Embryonic facial prominence (tissue), 1 donor: ENCODE results near the gene MICAL3.

ENCODE experiments used
- DNase-seq: peaks from one replicate; pipeline ENCODE4 v3.0.0-alpha.2; 2016; ENCODE audit errors: extremely low spot score

MICAL3 gene

DNA sequence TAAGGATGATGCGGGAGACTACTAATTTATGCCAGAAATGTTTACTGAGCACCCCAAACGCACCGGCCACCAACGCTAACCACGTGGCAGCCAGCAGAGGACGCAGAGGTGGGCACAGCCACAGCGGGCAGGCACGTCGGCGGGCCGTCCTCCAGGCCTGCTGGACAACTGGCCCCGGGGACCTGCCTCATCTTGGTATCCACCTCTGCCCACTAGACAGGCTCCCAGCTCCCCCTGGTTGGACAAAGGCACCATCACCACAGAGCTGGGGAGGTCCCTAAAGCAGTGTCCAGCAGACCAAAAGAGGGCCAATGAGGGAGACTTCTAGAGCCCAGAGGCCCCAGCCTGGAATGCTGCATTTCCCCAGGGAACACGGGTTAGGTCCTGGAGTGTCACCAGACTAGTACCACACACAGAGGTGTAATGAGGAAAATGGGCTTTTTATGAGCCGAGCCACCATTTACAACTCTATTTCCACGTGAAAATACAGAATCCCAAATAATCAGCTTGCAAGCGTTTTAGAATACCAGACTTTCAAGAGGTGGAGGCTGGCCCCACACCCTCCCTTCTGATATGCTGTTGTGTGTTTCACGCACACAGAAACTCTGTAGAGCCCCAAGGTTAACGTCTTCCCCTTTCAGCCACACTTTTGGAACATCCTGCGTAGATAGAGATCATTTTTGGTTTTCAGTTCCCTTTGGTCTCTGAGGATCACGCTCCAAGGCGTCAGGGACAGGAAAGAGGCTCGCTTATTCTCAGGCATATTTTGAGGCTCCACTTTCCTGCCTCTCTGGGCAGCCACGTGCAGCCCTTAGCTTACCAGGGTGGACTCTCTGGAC is 226.4 kb downstream of the MICAL3 start:
- no peak for DNase-seq

DNA sequence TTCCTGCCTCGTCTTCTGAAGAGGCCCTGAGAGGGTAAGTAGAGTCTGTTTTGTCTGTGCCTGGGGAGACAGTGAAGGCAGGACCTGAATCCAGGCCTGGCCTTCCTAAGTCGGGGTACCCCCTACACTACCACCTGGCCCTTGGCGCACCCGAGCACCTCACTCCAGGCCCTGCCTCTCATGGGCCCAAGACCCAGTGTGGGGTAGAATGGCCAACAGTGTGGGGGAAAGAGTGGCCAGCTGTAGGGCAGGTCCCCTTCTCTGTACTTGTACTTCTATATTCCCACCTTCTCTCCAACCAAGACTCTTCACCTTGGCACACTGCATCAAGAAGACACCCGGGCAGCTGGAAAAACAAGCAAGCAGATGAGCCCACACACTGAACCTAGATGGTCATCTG is 227.7 kb downstream of the MICAL3 start:
- no peak for DNase-seq

DNA sequence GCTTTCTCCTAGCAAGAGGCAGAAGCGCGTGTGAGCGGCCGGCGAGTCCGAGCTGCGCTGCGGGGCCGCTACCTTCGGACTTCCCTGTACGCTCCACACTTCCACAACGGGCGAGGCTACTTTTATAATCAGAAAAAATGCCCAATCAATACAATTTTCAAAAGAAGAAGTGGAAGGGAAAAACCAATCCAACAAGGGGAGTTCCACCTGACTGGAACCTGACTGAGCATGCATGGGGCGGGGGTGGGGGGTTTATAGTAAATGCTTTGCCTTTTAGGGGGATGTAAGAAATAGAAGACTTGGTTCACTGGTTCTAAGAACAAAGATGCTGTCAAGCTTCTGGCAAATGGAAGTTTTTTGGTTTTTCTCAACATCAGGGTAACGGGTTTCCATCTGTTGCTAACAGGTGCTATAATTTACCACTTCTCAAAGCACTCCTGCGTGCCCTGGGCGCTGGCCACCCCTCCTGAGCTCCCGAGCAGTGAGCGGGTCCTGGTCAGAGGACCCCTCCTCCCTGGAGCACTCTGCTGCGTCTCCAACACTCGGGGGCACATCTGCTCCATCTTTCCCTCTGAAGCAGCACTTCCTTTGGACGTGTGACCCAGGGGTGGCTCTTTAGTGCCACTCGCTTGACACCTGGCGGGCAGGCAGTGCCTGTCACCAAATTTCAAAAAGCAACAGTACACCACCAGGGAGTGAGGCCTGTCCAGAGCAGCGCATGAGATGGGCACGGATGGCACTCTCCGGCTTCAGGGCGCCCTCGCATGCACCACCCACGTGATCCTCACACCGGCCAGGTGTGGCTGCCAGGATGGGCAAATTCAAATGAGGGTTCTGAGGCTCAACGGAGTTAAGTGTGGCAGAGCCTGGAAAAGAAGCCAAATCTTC is 228.5 kb downstream of the MICAL3 start:
- DNase-seq = no peak

DNA sequence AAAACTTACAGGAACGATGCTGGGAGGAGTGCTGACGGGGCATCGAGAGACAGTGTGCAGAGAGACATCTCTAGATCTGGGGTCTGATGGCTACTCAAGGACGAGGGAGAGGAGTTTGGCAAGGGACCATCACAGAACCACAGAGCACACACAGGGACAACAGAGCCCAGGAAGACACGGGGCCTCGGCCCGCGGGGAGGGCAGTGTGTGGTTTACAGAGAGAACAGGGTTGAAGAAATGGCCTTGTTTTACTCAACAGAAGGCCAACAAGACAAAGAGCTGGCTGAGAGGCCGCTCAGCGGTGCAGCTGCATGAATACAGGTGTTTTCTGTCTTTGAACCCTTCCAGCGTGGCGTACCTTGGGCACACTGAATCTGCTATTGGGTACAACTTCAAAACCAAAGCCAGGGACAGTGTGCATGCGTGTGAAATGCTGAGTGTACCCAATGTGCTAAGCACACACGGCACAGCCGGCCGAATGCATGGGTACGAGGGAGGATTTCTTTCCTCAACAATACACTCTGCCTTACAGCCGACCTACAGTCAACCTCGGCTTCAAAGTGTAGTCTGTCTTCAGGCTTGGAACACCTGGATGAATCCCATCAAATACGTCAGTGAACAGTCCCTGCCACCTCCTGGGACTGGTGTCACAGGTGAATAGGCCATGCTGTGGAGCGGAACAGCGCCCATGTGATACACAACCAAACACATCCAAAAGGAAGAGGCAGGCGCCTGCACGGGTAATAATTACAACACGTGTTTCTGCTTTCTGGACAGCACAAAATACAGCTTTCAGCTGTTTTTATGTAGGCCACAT is 229.4 kb downstream of the MICAL3 start:
- DNase-seq = no peak

DNA sequence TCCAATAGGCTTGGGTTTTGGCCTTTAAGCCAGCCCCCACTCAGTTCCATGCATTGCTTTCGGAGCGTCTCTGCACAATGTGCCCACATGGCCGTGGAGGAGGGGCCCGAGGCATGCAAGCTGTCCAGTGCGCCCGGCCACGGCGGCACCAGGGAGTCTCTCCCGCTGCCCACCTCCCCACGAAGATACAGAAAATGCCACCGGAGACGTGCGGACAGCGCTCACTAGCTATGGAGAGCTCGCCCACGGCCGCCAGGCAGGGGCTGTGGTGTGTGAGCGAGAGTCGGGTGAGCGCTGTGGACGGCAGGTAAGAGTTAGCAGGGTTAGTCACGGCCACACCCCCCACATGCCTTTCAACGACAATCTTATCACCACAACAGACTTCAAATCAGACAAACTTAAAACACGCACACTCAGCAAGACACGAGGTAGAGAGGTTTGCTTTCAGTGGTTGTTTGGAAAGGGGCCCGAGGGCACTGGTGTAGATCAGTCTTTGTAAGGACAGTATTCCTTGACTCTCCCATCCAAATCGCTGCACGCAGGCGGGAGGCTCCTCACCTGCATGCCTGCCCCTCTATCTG is 231.4 kb downstream of the MICAL3 start:
- no peak for DNase-seq

DNA sequence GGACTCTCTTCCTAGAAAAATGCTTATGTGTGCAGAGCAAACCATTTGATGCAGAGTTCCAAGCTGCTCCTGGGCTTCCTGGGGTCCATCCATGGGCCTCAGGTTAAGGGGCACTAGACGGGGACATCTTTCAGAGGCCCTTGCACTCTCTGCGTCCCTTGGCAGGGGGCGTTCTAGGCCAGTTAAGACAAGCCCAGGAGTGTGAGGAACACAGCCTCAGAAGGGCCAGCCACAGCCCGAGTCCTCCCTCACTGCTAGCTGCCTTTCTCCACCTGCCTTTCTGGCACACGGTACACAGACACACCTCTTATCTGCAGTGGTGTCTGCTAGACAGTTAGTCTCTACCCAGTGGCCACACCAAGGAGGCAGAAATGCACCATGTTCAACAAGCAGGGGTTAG is 232.1 kb downstream of the MICAL3 start:
- no peak for DNase-seq

DNA sequence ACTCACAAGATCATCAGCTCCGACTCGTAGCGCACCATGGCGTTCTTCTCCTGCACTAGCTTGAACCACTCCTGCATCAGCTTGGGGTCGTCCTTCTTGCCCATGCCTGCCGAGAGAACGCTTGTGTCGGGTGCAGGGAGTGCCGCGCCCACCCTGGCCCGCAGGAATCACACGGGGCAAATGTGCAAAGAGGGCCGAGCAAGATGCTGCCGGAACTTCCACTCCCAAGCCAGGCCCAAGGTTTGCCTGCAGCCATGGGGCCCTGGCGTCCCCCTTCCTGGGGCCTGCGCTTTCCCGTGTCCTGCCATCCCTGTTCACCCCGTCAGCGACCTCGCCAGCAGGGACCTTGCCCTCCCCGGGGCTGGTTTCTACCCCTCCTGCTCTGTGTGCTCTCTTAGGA is 233.2 kb downstream of the MICAL3 start:
- no peak for DNase-seq

DNA sequence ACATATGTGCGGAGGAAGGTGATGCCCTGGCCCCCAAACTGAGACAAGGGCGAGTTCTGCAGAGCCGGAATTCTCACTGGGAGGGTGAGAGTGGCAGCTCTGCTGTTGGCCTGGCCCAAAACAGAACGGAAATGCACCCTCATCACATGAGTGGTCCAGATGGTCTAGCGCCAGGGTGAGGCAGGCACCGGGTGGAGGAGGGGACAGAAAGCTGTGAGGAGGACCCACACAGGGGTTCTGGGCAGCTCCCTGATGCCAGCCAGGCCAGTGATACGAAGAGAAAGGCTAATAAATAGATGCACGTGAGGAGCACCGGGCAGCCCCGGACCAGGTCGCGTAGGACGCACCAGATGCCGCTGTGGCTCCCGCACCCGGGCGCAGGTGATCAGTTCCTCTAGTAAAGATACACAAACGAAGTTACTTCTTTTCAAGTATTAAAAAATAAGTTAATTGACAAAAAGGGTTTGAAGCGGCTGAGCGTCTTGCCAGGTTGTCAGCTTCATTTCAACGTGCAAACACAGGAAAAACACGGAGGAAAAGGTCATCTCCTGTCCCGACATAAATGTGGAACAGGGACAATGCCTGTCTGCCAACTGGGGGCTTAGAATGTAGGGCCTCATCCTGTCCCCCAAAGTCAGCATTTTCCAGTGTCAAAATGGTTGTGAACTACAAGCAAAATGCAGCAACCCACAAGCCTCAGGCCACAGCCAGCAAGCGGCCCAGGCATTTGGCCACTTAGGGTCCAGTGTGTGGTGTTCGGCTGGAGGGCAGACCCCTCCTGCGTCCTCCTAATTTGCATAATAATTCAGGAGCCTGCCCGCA is 234.8 kb downstream of the MICAL3 start:
- DNase-seq = no peak

DNA sequence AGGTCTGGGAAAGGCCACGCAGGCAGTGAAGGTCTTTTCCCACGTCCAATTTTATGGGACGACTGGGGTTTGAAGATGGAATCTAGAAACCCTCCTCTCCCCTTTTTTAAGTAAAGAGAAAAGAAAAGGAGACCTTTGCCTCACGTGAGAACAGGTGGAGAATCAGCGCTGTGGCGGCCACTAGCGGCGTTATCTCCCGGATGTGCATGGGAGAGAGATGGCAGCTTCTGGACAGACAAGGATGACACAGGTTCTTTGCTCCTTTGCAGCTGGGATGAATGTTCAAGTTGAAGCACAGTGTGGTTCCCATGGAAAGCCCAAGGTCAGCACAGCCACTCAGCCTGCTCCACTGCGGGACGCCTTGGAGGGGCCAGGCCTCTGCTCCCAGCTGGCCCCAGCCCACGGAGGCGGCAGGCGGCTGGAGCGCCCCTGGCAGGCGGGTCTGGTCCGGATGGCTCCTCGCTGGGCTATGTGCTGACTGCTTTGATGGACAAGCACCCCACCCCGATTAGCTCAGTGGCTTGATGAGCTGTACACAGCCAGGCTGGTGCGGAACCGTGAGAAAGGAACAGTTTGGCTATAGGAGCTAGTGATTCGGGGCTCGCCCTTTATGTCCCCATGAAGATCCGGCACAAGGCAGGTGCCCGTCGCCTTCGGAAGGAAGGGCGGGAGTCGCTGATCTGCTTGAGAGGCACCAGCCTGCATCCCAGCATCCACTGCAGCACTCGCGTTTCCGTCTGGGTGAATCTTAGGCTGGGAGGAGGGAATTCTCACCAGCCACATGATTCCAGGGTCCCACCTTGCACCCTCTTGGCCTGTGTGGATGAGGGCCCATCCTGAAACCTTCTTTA is 235.6 kb downstream of the MICAL3 start:
- no peak for DNase-seq

DNA sequence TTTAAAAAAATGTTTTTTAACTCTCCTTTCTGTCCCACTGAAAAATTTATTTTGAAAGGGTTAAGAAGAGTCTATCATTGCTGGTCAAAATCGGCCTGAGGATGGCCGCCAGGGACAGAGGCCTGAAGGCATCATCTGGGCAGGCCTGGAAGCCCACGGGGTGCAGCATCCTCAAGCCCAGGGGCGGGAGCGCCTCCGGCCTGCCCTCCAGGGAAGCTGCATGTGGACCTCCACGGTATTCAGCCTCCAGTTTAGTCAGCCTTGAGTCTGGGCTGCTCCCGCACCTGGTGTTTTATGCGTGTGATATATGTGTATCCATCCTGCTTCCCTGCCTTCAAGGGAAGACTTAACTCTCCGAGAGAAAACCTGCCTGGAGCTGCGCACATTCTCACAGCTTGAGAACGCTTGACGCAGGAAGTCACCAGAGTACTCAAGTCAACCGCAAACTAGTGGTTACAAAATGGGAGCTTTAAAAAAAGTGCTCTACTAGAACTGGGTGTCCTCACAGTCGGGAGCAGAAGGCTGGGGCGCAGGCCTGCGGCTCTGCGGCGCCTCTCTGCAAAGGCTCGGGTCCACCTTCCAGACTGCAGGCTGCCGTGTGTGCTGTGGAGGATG is 236.5 kb downstream of the MICAL3 start:
- no peak for DNase-seq

DNA sequence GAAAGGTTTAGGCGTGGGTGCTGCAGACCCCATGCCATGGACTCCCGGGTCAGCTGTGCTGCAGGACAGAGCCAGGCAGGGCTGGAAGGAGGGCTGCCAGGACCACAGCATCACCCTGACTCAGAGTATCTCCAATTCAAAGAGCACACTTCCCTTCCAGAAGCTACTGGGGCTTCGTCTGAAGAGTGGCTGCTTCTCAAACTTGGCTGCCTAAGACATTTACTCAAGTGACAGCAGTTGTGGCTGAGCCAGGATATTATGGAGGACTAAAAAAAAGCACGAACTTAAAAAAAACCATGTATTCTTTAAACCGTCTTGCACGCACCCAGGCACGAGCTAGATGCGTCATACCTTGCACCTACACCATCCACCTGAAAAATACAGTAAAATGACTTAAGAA is 237.1 kb downstream of the MICAL3 start:
- no peak for DNase-seq

DNA sequence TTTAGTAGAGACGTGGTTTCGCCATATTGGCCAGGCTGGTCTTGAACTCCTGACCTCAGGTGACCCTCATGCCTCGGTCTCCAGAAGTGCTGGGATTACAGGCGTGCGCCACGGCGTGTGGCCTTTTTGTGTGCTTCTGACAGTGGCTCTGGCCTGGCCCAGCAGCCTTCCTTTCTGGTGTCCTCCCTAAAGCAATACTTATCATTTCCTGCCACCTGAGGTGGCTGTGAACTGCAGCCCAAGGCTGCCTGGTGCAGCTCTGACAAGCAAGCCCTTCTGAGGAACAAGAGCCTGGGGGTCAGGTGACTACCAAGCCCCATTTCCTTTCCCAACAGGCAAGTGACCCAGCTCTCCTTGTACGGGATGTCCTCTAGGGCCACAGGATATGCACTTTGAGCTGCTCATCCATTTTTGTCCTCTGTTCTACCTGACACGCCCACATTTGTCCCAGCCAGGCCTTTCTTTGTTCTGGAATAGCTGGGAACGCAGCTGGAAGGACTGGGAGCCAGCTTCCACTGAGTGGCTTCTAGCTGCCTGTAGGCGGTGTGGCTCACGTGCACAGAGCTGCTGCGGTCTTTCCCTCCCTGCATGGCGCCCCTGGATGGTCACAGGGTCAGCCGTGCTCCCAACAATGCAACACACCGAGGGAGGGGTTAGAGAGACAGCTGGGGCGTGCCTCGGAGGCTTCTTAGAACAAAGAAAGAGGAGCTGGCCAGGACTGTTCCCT is 237.8 kb downstream of the MICAL3 start:
- no peak for DNase-seq

DNA sequence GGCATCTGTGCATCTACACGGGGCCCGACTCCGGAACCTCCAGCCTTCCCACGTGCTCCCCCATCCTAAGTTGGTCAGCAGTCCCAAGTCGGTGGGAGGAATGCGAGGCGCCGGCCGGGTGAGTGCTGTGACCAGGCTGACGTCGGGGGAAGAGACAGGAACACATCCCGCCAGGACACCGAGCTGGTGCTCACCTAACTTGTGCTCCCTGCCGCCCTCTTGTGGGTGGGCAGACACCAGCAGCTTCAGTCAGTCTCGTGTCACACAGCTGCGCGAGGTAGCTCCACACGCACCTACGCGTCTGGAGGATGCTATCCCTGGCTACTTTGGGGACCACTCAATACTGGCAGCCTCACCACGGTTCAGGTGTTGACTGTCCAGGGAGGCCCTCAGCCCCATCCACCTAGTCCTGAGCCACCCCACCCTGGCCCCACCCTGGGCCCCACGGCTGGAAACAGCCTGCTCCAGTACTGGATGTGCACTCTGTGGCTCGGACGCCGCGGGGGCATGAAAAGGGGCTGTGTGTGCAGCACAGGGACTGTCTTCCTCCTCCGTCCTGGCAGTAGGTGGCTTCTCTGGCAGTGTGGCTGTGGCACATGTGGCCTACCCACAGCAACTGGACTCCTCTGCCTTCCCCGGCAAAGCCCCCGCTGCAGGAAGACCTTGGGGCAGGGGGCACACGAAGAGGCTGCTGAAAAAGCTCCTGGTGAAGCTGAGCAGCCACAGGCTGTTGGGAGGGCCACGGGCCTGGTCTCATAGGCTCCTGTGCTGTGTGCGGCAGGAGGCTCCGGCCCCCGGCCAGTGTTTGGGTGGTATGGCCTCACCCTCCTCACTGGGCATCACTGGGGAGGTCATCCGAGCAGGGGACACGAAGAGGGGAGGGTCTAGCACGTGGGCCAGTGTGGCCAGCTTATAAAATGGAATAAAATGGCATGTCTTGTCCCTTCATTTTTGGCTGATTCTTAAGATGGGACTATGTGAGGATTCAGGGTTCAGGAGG is 238.9 kb downstream of the MICAL3 start:
- DNase-seq = no peak

DNA sequence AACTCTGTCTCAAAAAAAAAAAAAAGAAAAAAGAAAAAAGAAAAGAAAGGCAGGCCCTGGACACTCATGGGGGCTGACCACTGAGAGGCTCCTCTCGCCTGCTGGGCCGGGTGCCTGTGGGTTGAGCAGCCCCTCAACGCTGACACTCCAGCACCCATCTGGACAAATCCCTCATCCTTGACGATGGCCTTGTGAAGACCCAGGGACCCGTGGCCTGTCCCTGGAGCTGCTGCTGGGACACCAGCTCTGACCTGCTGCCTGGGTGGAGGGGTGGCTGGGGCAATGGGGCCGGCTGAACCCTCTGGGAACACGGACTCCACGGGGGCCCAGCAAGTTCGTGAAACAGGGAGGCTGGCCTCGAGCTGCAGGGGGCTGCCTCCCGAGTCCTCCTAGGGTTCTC is 239.6 kb downstream of the MICAL3 start:
- DNase-seq = no peak

DNA sequence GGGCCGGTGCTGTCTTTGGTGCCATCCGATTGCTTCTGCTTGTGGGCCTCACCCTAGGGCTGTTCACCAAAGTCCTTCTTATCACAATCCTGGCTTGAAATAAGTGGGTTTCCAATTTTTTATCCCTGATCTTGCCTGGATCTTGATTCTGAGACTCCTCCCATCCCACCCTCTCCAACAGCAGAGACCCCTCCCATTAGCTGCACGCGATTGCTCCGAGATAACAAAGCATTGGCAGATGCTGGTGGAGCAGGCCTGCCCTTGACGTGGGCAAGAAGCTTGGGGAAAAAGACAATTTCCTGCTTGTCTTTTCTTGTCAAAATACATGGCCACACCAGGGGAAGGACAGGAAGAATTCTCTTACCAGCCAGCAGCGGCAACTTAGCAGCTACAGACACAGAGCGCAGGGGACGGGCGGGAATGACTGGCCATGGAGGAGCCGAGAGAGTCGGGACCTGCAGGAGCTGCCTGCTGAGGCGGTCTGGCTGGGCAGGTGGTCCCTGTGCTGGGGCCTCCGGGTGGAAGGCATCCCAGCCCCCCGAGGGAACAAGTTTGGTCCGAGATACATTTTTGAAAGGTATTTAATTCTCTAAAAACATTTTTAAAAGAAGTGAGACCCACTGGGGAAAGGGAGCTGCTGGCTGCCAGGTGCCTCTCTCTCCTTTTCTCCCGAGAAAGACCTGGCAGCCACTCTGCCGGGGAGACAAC is 240.4 kb downstream of the MICAL3 start:
- no peak for DNase-seq

DNA sequence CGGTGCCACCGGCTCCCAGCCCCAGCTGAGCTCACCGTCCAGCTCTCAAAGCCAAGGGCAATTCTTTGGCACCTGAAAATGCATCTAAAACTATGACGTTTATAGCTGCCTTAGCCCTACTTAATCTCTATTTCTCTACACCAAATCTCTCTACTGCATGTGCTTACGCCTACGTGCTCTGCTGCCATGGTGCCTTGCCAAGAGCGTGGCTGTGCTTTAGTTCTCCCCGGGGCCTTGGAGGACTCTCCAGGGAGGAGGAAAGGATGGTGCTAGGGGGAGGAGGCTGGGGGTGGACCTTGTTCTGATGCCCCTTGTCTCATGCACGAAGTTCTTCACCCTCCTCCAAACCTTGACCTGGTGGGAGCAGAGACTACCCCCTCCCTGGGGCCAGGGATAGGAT is 241.0 kb downstream of the MICAL3 start:
- no peak for DNase-seq

DNA sequence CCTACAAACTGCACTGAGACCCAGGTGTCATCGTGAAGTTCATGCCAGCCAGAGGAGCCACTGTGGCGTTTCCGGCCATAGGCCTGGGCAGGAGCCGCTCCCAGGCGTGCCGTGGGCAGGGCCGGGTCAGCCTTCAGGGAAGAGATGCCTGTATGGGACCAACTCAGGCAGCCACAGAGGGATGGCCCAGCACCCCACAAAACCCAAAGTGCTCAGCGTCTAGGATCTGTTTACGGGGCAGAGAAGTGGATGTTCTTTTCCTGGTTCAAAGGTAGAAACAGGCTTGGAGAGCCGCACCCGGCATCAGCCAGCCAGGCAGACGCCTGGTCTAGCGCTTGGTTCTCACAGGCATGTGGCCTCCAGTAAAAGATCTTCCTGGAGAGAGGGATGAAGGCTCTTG is 241.7 kb downstream of the MICAL3 start:
- no peak for DNase-seq
